Breast epithelium (tissue), 4 donors: ENCODE measurements around the gene CRAMP1. TPM values are rescaled to one million over a fixed set of nuclear protein-coding genes. Genes with fewer than 3 reads are reported as not detected.
"Not testable (repeated sequence)": the region's sequence is repeated elsewhere in the genome, so short reads cannot be mapped to it uniquely, and the experiment has no call there.

Source experiments
- DNase-seq, 2 donors: peaks; one replicate each; pipeline ENCODE4 v3.0.0-alpha.2; 2019; ENCODE audit warnings: low spot score in 2 of 2
- H3K27ac ChIP-seq, 2 donors: fragments of 200-600 bp; sonication (generic) in 1 of 2; one replicate each; pipeline ENCODE4 v1.5.1; 2016 to 2019; ENCODE audit warnings: mild to moderate bottlenecking in 1 of 2
- H3K27me3 ChIP-seq, 2 donors: fragments of 200-600 bp; sonication (generic) in 1 of 2; one replicate each; pipeline versions ENCODE4 v1.5.1 to v1.6.0; 2017 to 2019; ENCODE audit warnings: control low read depth in 1 of 2, mild to moderate bottlenecking in 1 of 2
- H3K36me3 ChIP-seq: fragments of 200-600 bp; one replicate; pipeline ENCODE4 v1.5.1; 2019
- H3K4me1 ChIP-seq, 2 donors: fragments of 200-600 bp; sonication (generic); one replicate each; pipeline ENCODE4 v1.5.1; 2016 to 2019; ENCODE audit warnings: control low read depth in 1 of 2
- H3K4me3 ChIP-seq, 3 donors: fragments of 200-600 bp; sonication (generic); 1 replicate in 2 of 3; 2 replicates in 1 of 3; pipeline ENCODE4 v1.5.1; 2016 to 2019; ENCODE audit warnings: mild to moderate bottlenecking in 3 of 3, moderate library complexity in 2 of 3
- H3K9me3 ChIP-seq, 2 donors: fragments of 200-600 bp; sonication (generic) in 1 of 2; one replicate each; pipeline ENCODE4 v1.5.1; 2016 to 2019; ENCODE audit warnings: control low read depth in 1 of 2
- CTCF ChIP-seq, 3 donors: fragments of 450-650 bp; IDR thresholded peaks; one replicate each; pipeline ENCODE4 v1.5.1; 2016 to 2017; ENCODE audit warnings: antibody characterized with exemption in 3 of 3, mild to moderate bottlenecking in 3 of 3, moderate library complexity in 3 of 3
- POLR2A ChIP-seq: fragments of 450-650 bp; IDR thresholded peaks from one replicate; pipeline ENCODE4 v1.6.1; 2016; ENCODE audit warnings: antibody characterized with exemption, mild to moderate bottlenecking, moderate library complexity
- POLR2AphosphoS5 ChIP-seq, 3 donors: sonication (generic); formaldehyde crosslinking; IDR thresholded peaks; one replicate each; pipeline ENCODE4 v1.6.1; 2017; ENCODE audit warnings: antibody characterized with exemption in 3 of 3
- intact Hi-C: fragments of 100-400 bp; cut with DNase I; formaldehyde crosslinking; loops from one replicate; pipeline ENCODE4 v1.15.1; 2023; ENCODE audit warnings: low total_unique reads
- total RNA-seq, 3 donors: library from RNA; depleted of rRNA; stranded (reverse); fragments of >200 nt; gene quantifications; one replicate each; pipeline ENCODE4 v1.1.0, GENCODE V29; 2016

The CRAMP1 gene
- total RNA-seq, 3 donors from 2014 or later = 9.6 to 13.8 (median 10.8) TPM

DNA sequence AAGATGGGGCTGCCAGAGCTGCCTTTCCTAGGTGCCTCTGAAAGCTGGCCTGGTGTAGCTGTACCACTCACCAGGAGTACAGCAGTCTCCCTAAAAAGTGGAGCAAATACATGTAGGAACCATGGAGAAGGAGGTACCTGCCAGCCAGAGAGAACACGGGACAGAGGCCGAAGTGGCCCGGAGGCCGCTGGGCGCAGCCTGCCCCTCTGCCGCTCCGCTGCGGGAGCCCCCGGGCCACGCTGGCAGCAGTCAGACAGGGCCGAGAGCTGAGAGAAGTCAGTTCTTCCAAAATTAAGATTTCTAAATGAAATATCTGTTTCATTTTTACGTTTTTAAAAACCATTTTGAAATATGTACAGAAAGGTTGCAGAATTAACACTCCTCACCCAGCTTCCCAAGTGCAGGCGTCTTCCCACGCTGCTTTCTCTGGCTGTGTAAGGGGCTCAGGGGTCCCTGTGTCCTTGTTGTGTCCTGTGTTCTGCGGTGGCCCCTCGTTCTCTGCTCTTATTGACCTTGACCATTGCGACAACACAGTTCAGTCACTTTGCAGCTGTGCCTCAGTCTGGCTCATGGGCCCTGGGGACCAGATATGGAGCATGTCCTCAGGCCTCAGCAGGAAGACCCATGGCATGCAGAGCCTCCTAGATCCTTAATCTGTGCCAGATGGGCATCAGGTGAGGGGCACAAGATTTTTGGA lies 98.8 kb downstream of the CRAMP1 start:
- Histone ChIP-seq H3K27me3 (no peaks in the 10 kb centered on the region), H3K27ac (no peak overlapping the region), H3K36me3 (no peaks in the 10 kb centered on the region), H3K4me3 (no peak overlapping the region), H3K4me1 (peaks cover 8 to 12% of the 10 kb centered on the region in 2 donors), H3K9me3 (no peaks in the 10 kb centered on the region)
- intact Hi-C loops = no loop called here
- no peak for TF ChIP-seq POLR2AphosphoS5 (IDR thresholded peaks at IDR 0.05)
- no peak for DNase-seq

GRCh38 chr16:1712791-1713261 lies 100.7 kb downstream of the CRAMP1 start:
- no peak for TF ChIP-seq POLR2A
- no peak for TF ChIP-seq CTCF (IDR thresholded peaks at IDR 0.05)
- TF ChIP-seq POLR2AphosphoS5 (IDR thresholded peaks at IDR 0.05) = no peak
- no peak for DNase-seq
- intact Hi-C loops = no loop called here
- Histone ChIP-seq H3K4me3 (no peak overlapping the region), H3K27me3 (no peaks in the 10 kb centered on the region), H3K36me3 (no peaks in the 10 kb centered on the region), H3K9me3 (no peaks in the 10 kb centered on the region), H3K27ac (no peak overlapping the region), H3K4me1 (peaks cover 3 to 6% of the 10 kb centered on the region in 2 donors)

- Histone ChIP-seq H3K27ac (no peak overlapping the region), H3K36me3 (no peaks in the 10 kb centered on the region), H3K4me1 (peaks cover 0 to under 1% of the 10 kb centered on the region in 2 donors), H3K27me3 (no peaks in the 10 kb centered on the region), H3K9me3 (no peaks in the 10 kb centered on the region), H3K4me3 (no peak overlapping the region)
- no peak for TF ChIP-seq CTCF (IDR thresholded peaks at IDR 0.05)
- TF ChIP-seq POLR2A = no peak
- no peak for TF ChIP-seq POLR2AphosphoS5 (IDR thresholded peaks at IDR 0.05)
- no peak for DNase-seq
- intact Hi-C loops = no loop called here
Measured at GRCh38 chr16:1713331-1713730, 101.2 kb downstream of the CRAMP1 start.

DNA sequence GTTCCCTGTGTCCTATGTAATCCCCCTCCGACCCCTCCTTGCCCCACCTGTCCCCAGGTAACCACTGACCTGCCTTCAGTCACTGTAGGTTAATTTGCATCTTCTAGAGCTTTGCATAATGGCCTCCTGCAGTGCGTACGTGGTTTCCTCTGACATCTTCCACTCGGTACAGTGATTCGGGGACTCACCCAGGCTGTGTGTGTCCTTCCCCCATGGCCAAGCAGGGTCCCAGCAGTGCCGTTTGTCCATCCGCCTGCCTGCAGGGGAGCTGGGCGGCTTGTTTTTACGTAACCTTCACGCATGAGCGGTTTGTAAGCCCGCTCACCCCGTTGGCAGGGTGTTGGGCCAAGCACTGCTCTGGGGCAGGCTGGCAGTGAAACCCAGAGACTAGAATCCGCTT lies 101.8 kb downstream of the CRAMP1 start:
- intact Hi-C loops = no loop called here
- H3K27ac ChIP-seq = no peak overlapping the region
- DNase-seq = no peak
- H3K36me3 ChIP-seq = no peaks in the 10 kb centered on the region
- H3K4me3 ChIP-seq = no peak overlapping the region
- no peaks in the 10 kb centered on the region for H3K27me3 ChIP-seq
- no peak for TF ChIP-seq CTCF (IDR thresholded peaks at IDR 0.05)
- TF ChIP-seq POLR2A = no peak
- no peak for TF ChIP-seq POLR2AphosphoS5 (IDR thresholded peaks at IDR 0.05)
- H3K9me3 ChIP-seq = no peaks in the 10 kb centered on the region
- no peaks in the 10 kb centered on the region for H3K4me1 ChIP-seq

- DNase-seq = no peak
- TF ChIP-seq POLR2AphosphoS5 (IDR thresholded peaks at IDR 0.05) (no peak), CTCF (IDR thresholded peaks at IDR 0.05) (no peak), POLR2A (no peak)
- Histone ChIP-seq H3K27ac (no peak overlapping the region), H3K4me1 (no peaks in the 10 kb centered on the region), H3K36me3 (no peaks in the 10 kb centered on the region), H3K4me3 (no peak overlapping the region), H3K27me3 (no peaks in the 10 kb centered on the region), H3K9me3 (no peaks in the 10 kb centered on the region)
- intact Hi-C loops = no loop called here
Measured at GRCh38 chr16:1715220-1715619, 103.1 kb downstream of the CRAMP1 start.

GRCh38 chr16:1718236-1718635 lies 106.1 kb downstream of the CRAMP1 start:
- intact Hi-C loops, H3K27me3 ChIP-seq, H3K27ac ChIP-seq: not testable (repeated sequence)

More at GRCh38 chr16:1718236-1718635, 106.1 kb downstream of the CRAMP1 start:
- not testable (repeated sequence) for H3K36me3 ChIP-seq, DNase-seq, H3K9me3 ChIP-seq, H3K4me3 ChIP-seq
- H3K4me1 ChIP-seq = peaks cover 3 to 15% of the 10 kb centered on the region in 2 donors
